Measurements from ENCODE around the gene TOM1L2. TPM values are rescaled to one million over a fixed set of nuclear protein-coding genes. Genes with fewer than 3 reads are reported as not detected.

Gene TOM1L2
- total RNA-seq, 1 experiment from 2014 or later: 40.7 TPM

DNA sequence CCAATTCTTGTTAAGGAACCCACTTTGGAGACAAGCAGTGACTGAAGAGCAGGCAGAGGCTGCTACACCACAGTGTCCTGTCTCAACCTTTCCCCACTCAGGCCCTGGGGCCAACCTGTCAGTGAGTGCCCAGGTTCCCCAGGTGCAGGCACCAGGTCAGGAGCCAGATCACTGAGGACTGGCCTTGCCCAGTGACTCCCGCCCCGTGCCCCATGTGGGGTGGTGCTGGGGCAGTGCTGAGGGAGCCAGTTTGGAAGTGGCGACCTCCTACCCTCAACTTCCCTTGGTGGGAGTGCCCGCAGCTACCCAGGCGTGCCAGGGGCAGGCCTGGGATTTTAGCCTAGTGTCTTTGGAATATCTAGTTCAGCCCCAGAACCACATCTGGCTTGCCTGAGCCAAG, 164.8 kb downstream of the TOM1L2 start:
- no peak for DNase-seq (ENCODE audit: low spot score)

DNA sequence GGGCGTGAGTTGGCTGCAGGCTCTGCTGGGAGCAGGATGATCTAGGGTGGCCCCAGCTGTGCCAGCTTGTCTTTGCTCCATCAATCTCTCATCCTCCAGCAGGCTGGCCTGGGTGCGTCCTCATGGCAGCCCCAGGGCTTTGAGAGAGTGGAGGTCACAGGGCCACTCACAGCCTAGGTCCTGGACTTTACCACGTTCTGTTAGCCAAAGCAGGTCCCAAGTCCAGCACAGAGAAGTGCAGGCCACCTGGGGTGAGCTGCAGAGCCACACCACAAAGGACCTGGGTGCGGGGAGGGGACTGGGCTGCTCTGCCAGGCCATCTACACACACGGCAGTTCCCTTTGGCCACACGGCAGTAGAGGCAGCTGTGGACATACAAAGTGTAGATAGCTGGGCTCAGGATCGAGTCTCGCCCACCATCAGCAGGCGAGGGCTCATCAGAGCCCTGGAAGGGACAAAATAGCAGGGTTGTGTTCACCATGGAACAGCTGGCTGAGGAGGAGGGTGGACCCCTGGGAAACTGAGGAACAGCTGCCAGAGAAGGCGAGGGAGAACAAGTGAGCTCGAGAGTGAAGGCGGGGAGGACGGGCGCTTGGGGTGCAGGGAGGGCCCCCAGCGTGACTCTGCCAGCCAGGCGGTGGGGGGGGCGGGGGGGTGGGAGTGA, 165.5 kb downstream of the TOM1L2 start:
- DNase-seq (ENCODE audit: low spot score): no peak

DNA sequence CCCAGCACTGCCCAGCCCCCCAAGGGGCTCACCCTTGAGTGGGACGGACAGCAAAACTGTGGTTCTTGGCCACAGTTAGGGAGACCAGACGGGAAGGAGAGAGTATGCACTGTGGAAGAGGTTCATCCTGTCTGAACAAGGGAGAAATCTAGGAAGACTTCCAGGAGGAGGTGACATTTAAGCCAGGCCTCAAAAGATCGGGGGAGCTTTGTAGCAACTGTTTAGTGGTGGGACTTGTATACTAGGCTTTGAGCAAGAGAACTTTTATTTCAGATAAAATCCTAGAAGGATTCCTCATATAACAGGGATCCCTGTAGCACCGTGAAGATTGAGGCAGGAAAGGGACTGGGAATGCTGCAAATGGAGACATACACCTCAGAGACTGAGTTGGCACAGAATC, 166.2 kb downstream of the TOM1L2 start:
- no peak for DNase-seq (ENCODE audit: low spot score)

DNA sequence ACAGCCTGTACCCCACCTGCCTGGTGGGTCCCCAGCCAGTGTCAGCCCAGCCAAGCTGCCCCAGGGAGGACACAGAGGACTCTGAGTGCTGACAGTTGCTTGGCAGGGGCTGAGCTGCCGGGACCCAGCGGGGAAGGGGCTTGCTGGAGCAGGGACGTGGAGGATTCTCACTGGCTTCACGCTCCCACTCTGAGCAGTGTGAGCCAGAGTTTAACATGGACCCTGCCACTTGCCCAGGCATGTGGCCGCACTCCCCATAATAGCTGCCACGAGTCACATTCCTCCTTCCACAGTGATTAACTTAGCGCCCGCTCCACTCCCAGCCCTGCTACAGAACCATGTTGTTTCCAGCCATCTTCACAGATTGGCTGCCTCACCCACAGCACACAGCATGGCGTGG, 166.6 kb downstream of the TOM1L2 start:
- DNase-seq (ENCODE audit: low spot score): no peak

DNA sequence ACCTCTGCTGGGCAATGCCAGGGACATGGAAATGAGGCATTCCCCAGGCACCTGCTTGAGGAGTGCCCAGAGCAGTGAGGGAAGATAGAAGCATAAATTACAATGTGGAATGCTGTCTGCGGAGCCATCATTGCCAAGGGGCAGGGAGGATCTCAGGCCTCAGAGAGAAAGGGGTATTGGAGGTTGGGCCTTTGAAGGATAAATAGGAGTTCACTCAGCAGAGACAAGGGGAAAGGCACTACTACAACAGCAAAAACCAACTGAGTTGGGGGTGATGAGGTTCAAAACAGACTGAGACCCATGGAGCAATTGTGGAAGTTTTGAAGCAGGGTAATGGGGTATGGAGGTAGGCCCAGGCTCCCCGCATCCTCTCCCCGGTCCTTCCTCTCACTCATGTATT, 168.2 kb downstream of the TOM1L2 start:
- DNase-seq (ENCODE audit: low spot score): no peak

DNA sequence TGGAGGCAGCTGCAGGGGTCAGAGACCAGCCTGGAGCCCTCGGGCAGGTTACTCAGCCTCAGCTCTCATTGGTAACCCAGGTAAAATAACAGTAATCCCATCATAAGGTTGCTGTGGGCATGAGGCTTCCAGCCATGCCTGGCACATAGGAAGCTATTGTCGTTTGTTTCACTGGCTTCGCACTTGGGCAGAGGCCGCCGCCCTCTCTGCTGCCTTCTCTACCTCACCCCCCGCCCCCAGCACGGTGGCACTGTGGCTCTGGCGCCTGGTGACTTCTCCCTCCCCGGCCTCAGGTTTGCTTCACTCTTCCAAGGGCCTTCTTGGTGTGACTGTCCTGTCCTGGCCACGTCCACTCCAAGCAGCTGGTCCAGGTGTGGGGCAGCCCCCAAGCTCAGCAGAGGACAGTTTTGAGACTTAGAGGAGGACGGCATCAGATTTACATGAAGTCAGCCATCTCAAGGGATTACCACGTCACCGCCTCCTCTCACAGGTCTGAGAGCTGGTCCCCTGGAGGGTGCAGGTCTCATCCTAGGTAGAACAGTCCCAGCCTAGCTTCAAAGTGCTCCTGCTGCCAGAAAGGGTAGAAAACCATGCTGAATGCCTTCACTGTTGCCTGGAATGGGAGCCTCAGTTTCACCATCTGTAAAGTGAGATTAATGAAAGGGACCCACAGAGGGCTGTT, 170.3 kb downstream of the TOM1L2 start:
- no peak for DNase-seq (ENCODE audit: low spot score)

DNA sequence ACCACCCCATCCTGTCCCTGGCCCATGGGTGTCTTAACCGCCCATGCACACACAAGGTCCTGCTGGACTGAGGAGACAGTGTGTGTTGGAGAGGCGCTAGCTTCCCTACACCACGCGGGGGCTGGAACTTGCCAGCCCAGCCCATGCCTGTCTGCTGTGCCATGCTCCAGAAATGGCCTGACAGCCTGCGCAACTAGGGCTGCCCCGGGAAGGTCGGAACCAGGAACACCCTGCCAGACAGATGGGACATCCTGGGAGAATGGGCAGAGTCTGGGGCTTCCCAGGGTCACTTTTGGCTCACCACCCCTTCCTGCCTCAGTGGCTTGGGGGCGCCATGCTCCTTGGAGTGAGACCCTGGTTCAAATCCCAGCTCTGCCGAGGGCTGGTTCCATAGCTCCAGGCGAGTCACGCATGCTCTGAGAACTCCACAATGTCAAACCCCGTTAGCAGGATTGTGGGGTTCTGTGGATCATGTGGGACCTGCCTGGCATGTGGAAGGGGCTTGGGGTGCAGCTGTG, 171.6 kb downstream of the TOM1L2 start:
- no peak for DNase-seq (ENCODE audit: low spot score)

DNA sequence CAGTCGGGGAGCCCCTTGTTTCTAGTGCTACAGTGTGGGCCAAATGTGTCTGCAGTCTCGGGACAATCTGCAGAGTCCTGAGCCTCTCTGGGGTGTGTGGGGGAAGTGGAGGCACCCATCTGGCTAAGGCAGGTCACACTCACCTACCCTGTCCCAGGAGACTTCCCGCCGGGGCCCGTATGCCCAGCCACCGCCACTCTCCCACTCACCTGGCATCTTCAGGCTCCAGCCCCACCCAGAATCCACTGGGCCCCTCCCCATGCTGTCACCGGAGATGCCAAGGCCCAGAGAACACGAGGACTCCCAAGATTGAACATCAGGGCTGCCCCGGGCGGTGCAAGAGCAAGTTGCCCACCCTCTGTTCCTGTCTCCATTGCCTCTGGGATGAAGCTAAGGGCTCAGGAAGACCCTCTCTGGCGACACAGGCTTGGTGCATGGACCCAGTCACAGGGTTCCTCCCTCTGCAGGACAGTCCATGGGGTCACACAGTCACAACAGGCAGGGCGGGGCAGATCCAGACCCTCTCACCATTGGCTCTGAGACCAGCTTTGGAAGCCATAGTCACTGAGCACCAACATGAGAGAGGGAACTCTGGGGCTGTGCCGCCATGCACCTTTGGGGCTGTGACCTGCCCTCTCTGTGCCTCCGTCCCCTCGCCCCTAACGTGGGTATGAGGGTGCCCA, 173.5 kb downstream of the TOM1L2 start:
- DNase-seq (ENCODE audit: low spot score): no peak

DNA sequence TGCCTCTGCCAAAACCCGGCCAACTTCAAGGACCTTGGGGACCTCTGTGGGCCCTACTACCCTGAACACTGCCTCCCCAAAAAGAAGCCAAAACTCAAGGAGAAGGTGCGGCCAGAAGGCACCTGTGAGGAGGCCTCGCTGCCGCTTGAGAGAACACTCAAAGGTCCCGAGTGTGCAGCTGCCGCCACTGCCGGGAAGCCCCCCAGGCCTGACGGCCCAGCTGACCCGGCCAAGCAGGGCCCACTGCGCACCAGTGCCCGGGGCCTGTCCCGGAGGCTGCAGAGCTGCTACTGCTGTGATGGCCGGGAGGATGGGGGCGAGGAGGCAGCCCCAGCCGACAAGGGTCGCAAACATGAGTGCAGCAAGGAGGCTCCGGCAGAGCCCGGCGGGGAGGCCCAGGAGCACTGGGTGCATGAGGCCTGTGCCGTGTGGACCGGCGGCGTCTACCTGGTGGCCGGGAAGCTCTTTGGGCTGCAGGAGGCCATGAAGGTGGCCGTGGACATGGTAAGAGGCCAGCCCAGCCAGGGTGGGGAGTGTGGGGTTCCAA, 174.1 kb downstream of the TOM1L2 start:
- no peak for DNase-seq (ENCODE audit: low spot score)

DNA sequence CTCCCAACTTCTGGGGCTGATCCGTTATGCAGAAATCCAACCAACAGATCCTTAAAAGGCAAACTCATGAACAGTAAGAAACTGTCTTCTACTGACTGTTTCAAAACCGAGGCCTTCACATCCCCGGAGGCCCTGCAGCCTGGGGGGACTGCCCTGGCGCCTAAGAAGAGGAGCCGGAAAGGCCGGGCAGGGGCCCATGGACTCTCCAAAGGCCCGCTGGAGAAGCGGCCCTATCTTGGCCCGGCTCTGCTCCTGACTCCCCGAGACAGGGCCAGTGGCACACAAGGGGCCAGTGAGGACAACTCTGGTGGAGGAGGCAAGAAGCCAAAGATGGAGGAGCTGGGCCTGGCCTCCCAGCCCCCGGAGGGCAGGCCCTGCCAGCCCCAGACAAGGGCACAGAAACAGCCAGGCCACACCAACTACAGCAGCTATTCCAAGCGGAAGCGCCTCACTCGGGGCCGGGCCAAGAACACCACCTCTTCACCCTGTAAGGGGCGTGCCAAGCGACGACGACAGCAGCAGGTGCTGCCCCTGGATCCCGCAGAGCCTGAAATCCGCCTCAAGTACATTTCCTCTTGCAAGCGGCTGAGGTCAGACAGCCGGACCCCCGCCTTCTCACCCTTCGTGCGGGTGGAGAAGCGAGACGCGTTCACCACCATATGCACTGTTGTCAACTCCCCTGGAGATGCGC, 174.9 kb downstream of the TOM1L2 start:
- no peak for DNase-seq (ENCODE audit: low spot score)

DNA sequence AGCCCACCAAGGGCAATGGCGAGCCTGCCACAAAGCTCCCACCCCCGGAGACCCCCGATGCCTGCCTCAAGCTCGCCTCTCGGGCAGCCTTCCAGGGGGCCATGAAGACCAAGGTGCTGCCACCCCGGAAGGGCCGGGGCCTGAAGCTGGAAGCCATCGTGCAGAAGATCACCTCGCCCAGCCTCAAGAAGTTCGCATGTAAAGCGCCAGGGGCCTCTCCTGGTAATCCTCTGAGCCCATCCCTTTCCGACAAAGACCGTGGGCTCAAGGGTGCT, 175.5 kb downstream of the TOM1L2 start:
- DNase-seq (ENCODE audit: low spot score): no peak

DNA sequence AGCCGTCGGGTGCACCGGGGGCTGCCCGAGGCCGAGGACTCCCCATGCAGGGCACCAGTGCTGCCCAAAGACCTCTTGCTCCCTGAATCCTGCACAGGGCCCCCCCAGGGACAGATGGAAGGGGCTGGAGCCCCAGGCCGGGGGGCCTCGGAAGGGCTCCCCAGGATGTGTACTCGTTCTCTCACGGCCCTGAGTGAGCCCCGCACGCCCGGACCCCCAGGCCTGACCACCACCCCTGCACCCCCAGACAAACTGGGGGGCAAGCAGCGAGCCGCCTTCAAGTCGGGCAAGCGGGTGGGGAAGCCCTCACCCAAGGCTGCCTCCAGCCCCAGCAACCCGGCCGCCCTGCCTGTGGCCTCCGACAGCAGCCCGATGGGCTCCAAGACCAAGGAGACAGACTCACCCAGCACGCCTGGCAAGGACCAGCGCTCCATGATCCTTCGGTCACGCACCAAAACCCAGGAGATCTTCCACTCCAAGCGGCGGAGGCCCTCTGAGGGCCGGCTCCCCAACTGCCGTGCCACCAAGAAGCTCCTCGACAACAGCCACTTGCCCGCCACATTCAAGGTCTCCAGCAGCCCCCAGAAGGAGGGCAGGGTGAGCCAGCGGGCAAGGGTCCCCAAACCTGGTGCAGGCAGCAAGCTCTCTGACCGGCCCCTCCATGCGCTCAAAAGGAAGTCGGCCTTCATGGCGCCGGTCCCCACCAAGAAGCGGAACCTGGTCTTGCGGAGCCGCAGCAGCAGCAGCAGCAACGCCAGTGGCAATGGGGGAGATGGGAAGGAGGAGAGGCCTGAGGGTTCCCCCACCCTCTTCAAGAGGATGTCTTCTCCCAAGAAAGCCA, 176.0 kb downstream of the TOM1L2 start:
- no peak for DNase-seq (ENCODE audit: low spot score)

DNA sequence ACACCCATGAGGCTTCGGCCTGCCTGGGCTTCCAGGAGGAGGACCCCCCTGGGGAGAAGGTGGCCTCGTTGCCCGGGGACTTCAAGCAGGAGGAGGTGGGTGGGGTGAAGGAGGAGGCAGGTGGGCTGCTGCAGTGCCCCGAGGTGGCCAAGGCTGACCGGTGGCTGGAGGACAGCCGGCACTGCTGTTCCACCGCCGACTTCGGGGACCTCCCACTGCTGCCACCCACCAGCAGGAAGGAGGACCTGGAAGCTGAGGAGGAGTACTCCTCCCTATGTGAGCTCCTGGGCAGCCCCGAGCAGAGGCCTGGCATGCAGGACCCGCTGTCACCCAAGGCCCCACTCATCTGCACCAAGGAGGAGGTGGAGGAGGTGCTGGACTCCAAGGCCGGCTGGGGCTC, 176.9 kb downstream of the TOM1L2 start:
- DNase-seq (ENCODE audit: low spot score): no peak

DNA sequence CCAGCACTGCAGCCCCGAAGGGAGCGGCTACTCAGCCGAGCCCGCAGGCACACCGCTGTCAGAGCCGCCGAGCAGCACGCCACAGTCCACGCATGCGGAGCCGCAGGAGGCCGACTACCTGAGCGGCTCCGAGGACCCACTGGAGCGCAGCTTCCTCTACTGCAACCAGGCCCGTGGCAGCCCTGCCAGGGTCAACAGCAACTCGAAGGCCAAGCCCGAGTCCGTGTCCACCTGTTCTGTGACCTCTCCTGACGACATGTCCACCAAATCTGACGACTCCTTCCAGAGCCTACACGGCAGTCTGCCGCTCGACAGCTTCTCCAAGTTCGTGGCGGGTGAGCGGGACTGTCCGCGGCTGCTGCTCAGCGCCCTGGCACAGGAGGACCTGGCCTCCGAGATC, 177.8 kb downstream of the TOM1L2 start:
- DNase-seq (ENCODE audit: low spot score): no peak

Other genes with a start within 250 kb of the TOM1L2 start
- gene SREBF1, start 135.4 kb downstream of the TOM1L2 start, total RNA-seq (2014; rRNA removed; shearing (Covaris generic)): 92.5 and 132 TPM in 2 replicates
- gene DRC3, start 462 bp upstream of the TOM1L2 start, total RNA-seq (2014; rRNA removed; shearing (Covaris generic)): 1.1 and 1.7 TPM in 2 replicates
- gene ATPAF2, start 66.8 kb upstream of the TOM1L2 start, total RNA-seq (2014; rRNA removed; shearing (Covaris generic)): 10.9 and 12.9 TPM in 2 replicates
- 6.5 and 7.7 TPM in 2 replicates for gene GID4, start 67.0 kb upstream of the TOM1L2 start, total RNA-seq (2014; rRNA removed; shearing (Covaris generic))
- 55.7 and 59.3 TPM in 2 replicates for gene DRG2, start 115.5 kb upstream of the TOM1L2 start, total RNA-seq (2014; rRNA removed; shearing (Covaris generic))
- 0.02 and 0.09 TPM in 2 replicates for gene MYO15A, start 136.4 kb upstream of the TOM1L2 start, total RNA-seq (2014; rRNA removed; shearing (Covaris generic))
- 107 and 116 TPM in 2 replicates for gene ALKBH5, start 211.4 kb upstream of the TOM1L2 start, total RNA-seq (2014; rRNA removed; shearing (Covaris generic))